CD14-positive monocyte (primary cell): Measurements from ENCODE around the gene F11R. TPM values are rescaled to one million over a fixed set of nuclear protein-coding genes. Genes with fewer than 3 reads are reported as not detected.

ENCODE experiments used
- DNase-seq, 3 donors: peaks; one replicate each; pipeline ENCODE4 v3.0.0-alpha.2; 2011 to 2022
- H2AFZ ChIP-seq: 2 replicates; pipeline ENCODE4 v1.6.0; 2012; ENCODE audit warnings: mild to moderate bottlenecking, low read depth, low read length, inconsistent platforms; ENCODE audit not compliant: insufficient read depth, poor library complexity, severe bottlenecking
- H3K27ac ChIP-seq, 2 donors: 1 replicate in 1 of 2; 2 replicates in 1 of 2; pipeline ENCODE4 v1.5.1; 2012 to 2013; ENCODE audit warnings: low read length in 2 of 2, control low read depth in 1 of 2, inconsistent platforms in 1 of 2, low read depth in 1 of 2, mild to moderate bottlenecking in 1 of 2
- H3K27me3 ChIP-seq, 2 donors: one replicate each; pipeline versions ENCODE4 v1.6.0 to v1.6.1; 2011 to 2013; ENCODE audit warnings: low read length in 2 of 2; ENCODE audit not compliant: control insufficient read depth in 2 of 2, insufficient read depth in 2 of 2
- H3K36me3 ChIP-seq, 2 donors: replicated peaks in 1 of 2; 1 replicate in 1 of 2; 2 replicates in 1 of 2; pipeline versions ENCODE4 v1.5.1 to v1.6.1; 2012 to 2013; ENCODE audit warnings: low read length in 2 of 2, control low read depth in 1 of 2, inconsistent platforms in 1 of 2, mild to moderate bottlenecking in 1 of 2; ENCODE audit not compliant: insufficient read depth in 2 of 2, control insufficient read depth in 1 of 2
- H3K4me1 ChIP-seq, 2 donors: 1 replicate in 1 of 2; 2 replicates in 1 of 2; pipeline versions ENCODE4 v1.5.1 to v1.6.1; 2012 to 2013; ENCODE audit warnings: low read length in 2 of 2, control low read depth in 1 of 2, inconsistent platforms in 1 of 2, mild to moderate bottlenecking in 1 of 2, moderate library complexity in 1 of 2; ENCODE audit not compliant: insufficient read depth in 2 of 2, control insufficient read depth in 1 of 2
- H3K4me2 ChIP-seq: replicated peaks from 2 replicates; pipeline ENCODE3; 2012; ENCODE audit warnings: low read length, moderate library complexity, mild to moderate bottlenecking; ENCODE audit not compliant: poor library complexity, severe bottlenecking; ENCODE audit errors: extremely low read depth
- H3K4me3 ChIP-seq, 3 experiments: fragments of 200-600 bp in 1 of 3; sonication (generic) in 1 of 3; replicated peaks in 1 of 3; 1 replicate in 2 of 3; 2 replicates in 1 of 3; pipeline ENCODE4 v1.5.1; 2011 to 2013; ENCODE audit warnings: low read length in 3 of 3, mild to moderate bottlenecking in 3 of 3, control low read depth in 2 of 3, low read depth in 2 of 3, inconsistent platforms in 1 of 3, moderate library complexity in 1 of 3
- H3K79me2 ChIP-seq: 2 replicates; pipeline ENCODE4 v1.6.0; 2012; ENCODE audit warnings: mild to moderate bottlenecking, control low read depth, inconsistent platforms, low read length, moderate library complexity; ENCODE audit not compliant: insufficient read depth
- H3K9ac ChIP-seq: 2 replicates; pipeline ENCODE4 v1.6.0; 2017; ENCODE audit warnings: low read length, mild to moderate bottlenecking; ENCODE audit not compliant: insufficient read depth, poor library complexity, severe bottlenecking
- H3K9me3 ChIP-seq, 2 donors: replicated peaks in 1 of 2; 1 replicate in 1 of 2; 2 replicates in 1 of 2; pipeline versions ENCODE4 v1.5.1 to v1.6.1; 2012 to 2013; ENCODE audit warnings: low read length in 2 of 2, control low read depth in 1 of 2; ENCODE audit not compliant: control insufficient read depth in 1 of 2, insufficient read depth in 1 of 2
- H4K20me1 ChIP-seq: 2 replicates; pipeline ENCODE4 v1.6.0; 2012; ENCODE audit warnings: mild to moderate bottlenecking, low read length, control low read depth, moderate library complexity; ENCODE audit not compliant: insufficient read depth
- H3K27ac Mint-ChIP-seq, 7 donors: one replicate each; pipeline ENCODE4 v1.8.0; 2020; ENCODE audit warnings: mild to moderate bottlenecking in 7 of 7, mixed read lengths in 7 of 7, moderate library complexity in 6 of 7, inconsistent platforms in 2 of 7
- H3K27me3 Mint-ChIP-seq, 3 donors: one replicate each; pipeline ENCODE4 v1.8.0; 2021 to 2022; ENCODE audit warnings: low read depth in 3 of 3, mild to moderate bottlenecking in 3 of 3, mixed read lengths in 3 of 3, moderate library complexity in 3 of 3, inconsistent platforms in 1 of 3
- H3K36me3 Mint-ChIP-seq, 2 donors: one replicate each; pipeline ENCODE4 v1.8.0; 2020; ENCODE audit warnings: mixed read lengths in 2 of 2, inconsistent platforms in 1 of 2, mild to moderate bottlenecking in 1 of 2
- H3K4me1 Mint-ChIP-seq: one replicate; pipeline ENCODE4 v1.8.0; 2020; ENCODE audit warnings: mild to moderate bottlenecking, mixed read lengths
- H3K4me3 Mint-ChIP-seq, 2 donors: one replicate each; pipeline ENCODE4 v1.8.0; 2020; ENCODE audit warnings: mild to moderate bottlenecking in 2 of 2, mixed read lengths in 2 of 2, moderate library complexity in 1 of 2
- H3K9me3 Mint-ChIP-seq, 7 donors: one replicate each; pipeline ENCODE4 v1.8.0; 2020 to 2022; ENCODE audit warnings: mixed read lengths in 7 of 7, mild to moderate bottlenecking in 6 of 7, moderate library complexity in 6 of 7, inconsistent platforms in 2 of 7
- CTCF ChIP-seq: fragments of 200-600 bp; IDR thresholded peaks from one replicate; pipeline ENCODE4 v1.8.0; 2022; ENCODE audit warnings: antibody characterized with exemption, mild to moderate bottlenecking
- WGBS: methylation state at CpG from one replicate; pipeline ENCODE4 v1.1.5; 2013; ENCODE audit warnings: missing lambda C conversion rate; ENCODE audit not compliant: insufficient coverage; 5-methylcytosine and 5-hydroxymethylcytosine counted together
- intact Hi-C, 2 donors: fragments of 100-400 bp; cut with micrococcal nuclease; formaldehyde crosslinking; loops; one replicate each; pipeline versions ENCODE4 v1.15.0 to v1.15.1; 2023
- polyA plus RNA-seq, 3 donors: library from polyadenylated mRNA; depleted of rRNA in 1 of 3; unstranded in 2 of 3; stranded (reverse) in 1 of 3; fragments of 300-500 nt in 2 of 3; fragments of >200 nt in 1 of 3; fragmentation: Illumina TruSeq in 2 of 3; gene quantifications; 1 replicate in 2 of 3; 2 replicates in 1 of 3; pipeline ENCODE4 v1.2.3, GENCODE V29; 2012 to 2021

F11R gene
- polyA plus RNA-seq, 3 donors: 28.8 to 58.0 (median 35.9) TPM

- intact Hi-C loops: no loop called here
- H3K27me3 ChIP-seq: no peaks in the 10 kb centered on the region
- peak overlapping the region; percentile 82 to 91 for H3K4me3 Mint-ChIP-seq
- H3K4me1 Mint-ChIP-seq: peaks cover 49% of the 10 kb centered on the region
- H3K9me3 Mint-ChIP-seq: no peaks in the 10 kb centered on the region
- peaks cover 3 to 23% of the 10 kb centered on the region in 2 donors for H3K36me3 Mint-ChIP-seq
- no peaks in the 10 kb centered on the region for H3K9me3 ChIP-seq
- no peaks in the 10 kb centered on the region for H3K27me3 Mint-ChIP-seq
- H3K27ac ChIP-seq: peak overlapping the region; percentile 92 to 94
- TF ChIP-seq CTCF: no peak
- DNase-seq: peak; percentile 64 to 89 (median 83)
- peaks cover 70% of the 10 kb centered on the region for H3K79me2 ChIP-seq
- no peaks in the 10 kb centered on the region for H4K20me1 ChIP-seq
- H3K27ac Mint-ChIP-seq: peak overlapping the region; percentile 96 to 99 (median 98)
- peak overlapping the region; percentile 28 to 71 (median 30) for H3K4me3 ChIP-seq
- no peaks in the 10 kb centered on the region for H3K36me3 ChIP-seq
- peak overlapping the region; percentile 68 for H3K9ac ChIP-seq
- peaks cover 42 to 56% of the 10 kb centered on the region in 2 donors for H3K4me1 ChIP-seq
- peak overlapping the region; percentile 60 for H2AFZ ChIP-seq
- H3K4me2 ChIP-seq: peak overlapping the region; percentile 76
These were observed 7.8 kb downstream of the F11R start for GRCh38 chr1:161013131-161013487.

GRCh38 chr1:161012420-161012819 is 8.5 kb downstream of the F11R start:
- peak overlapping the region; percentile 96 to 99 (median 98) for H3K27ac Mint-ChIP-seq

More at GRCh38 chr1:161012420-161012819, 8.5 kb downstream of the F11R start:
- no CpG with 5 or more reads among the region's 3 CpGs for WGBS
- H3K36me3 Mint-ChIP-seq: peaks cover under 1 to 25% of the 10 kb centered on the region in 2 donors
- Histone ChIP-seq H3K4me2 (peak overlapping the region; percentile 76), H3K4me3 (peak overlapping the region in 1 of 3 experiments; percentile 71), H3K4me1 (peaks cover 35 to 49% of the 10 kb centered on the region in 2 donors), H3K79me2 (peaks cover 70% of the 10 kb centered on the region), H3K9ac (no peak overlapping the region), H3K27ac (peak overlapping the region; percentile 92 to 94), H4K20me1 (no peaks in the 10 kb centered on the region), H3K27me3 (no peaks in the 10 kb centered on the region), H3K9me3 (no peaks in the 10 kb centered on the region), H3K36me3 (peaks cover 0 to 5% of the 10 kb centered on the region in 2 donors), H2AFZ (peak overlapping the region; percentile 48)
- peaks cover 42% of the 10 kb centered on the region for H3K4me1 Mint-ChIP-seq
- DNase-seq: no peak
- no peak for TF ChIP-seq CTCF
- intact Hi-C loops: no loop called here
- no peak overlapping the region for H3K4me3 Mint-ChIP-seq
- no peaks in the 10 kb centered on the region for H3K27me3 Mint-ChIP-seq
- no peaks in the 10 kb centered on the region for H3K9me3 Mint-ChIP-seq
